ENCODE results near the gene HSP90B1. TPM values are rescaled to one million over a fixed set of nuclear protein-coding genes. Genes with fewer than 3 reads are reported as not detected.

Gene HSP90B1
- total and polyA plus RNA-seq, 2 of the 13 experiments (the other 11 are each of a cell fraction or from before 2014, with no cell fraction given): 800 to 954 TPM

- TF ChIP-seq ZNF687 (CRISPR knock-in tag; IDR thresholded peaks at IDR 0.05): peak; percentile 95
- peak; percentile 86 for TF ChIP-seq GABPA (IDR thresholded peaks at IDR 0.05; ENCODE audit: low read depth, low read length)
- peak; percentile 95 for TF ChIP-seq GABPA (CRISPR knock-in tag; IDR thresholded peaks at IDR 0.05; ENCODE audit: low read depth)
- 0 out of 2 replicates have a peak, but pooled peaks have one; percentile 19 for TF ChIP-seq ZNF329 (CRISPR knock-in tag; IDR thresholded peaks at IDR 0.05; ENCODE audit: low read depth)
- TF ChIP-seq PAWR (CRISPR knock-in tag; IDR thresholded peaks at IDR 0.05; ENCODE audit: borderline replicate concordance): no peak
- TF ChIP-seq RFXAP (CRISPR knock-in tag; IDR thresholded peaks at IDR 0.05; ENCODE audit: borderline replicate concordance): peak; percentile 65; the same call in 1 of the 2 replicates
- peak; percentile 8 for TF ChIP-seq ZNF18 (CRISPR knock-in tag; IDR thresholded peaks at IDR 0.05; ENCODE audit: insufficient replicate concordance)
- TF ChIP-seq ZNF772 (CRISPR knock-in tag; IDR thresholded peaks at IDR 0.05): peak; percentile 71
- TF ChIP-seq KLF13 (CRISPR knock-in tag; IDR thresholded peaks at IDR 0.05): peak; percentile 67; the same call in 1 of the 2 replicates
- peak; percentile 71; the same call in 1 of the 2 replicates for TF ChIP-seq KLF12 (CRISPR knock-in tag; IDR thresholded peaks at IDR 0.05; ENCODE audit: borderline replicate concordance)
- TF ChIP-seq ZNF557 (CRISPR knock-in tag; IDR thresholded peaks at IDR 0.05): peak; percentile 76; the same call in 1 of the 2 replicates
- 0 out of 2 replicates have a peak, but pooled peaks have one; percentile 30 for TF ChIP-seq XBP1 (CRISPR knock-in tag; IDR thresholded peaks at IDR 0.05)
- TF ChIP-seq TFE3 (CRISPR knock-in tag; IDR thresholded peaks at IDR 0.05): peak; percentile 91
- TF ChIP-seq ZFP41 (CRISPR knock-in tag; IDR thresholded peaks at IDR 0.05; ENCODE audit: borderline replicate concordance): peak; percentile 80; the same call in 1 of the 2 replicates
- TF ChIP-seq LRRFIP1 (CRISPR knock-in tag; conservative IDR thresholded peaks at IDR 0.05): no peak
- TF ChIP-seq RFX5 (IDR thresholded peaks at IDR 0.05; ENCODE audit: low read depth, low read length): no peak
Observed at GRCh38 chr12:103965590-103966504, 35.6 kb downstream of the HSP90B1 start, which contains the start of gene TDG (continued).
